HG03060 (cell line): ENCODE measurements around the gene DND1.
A peak's percentile ranks its signal among the peaks of the same experiment; 100 is the strongest.
"Not testable (repeated sequence)": the region's sequence is repeated elsewhere in the genome, so short reads cannot be mapped to it uniquely, and the experiment has no call there.

ENCODE experiments used
- ATAC-seq: cut with Tn5 transposase; IDR thresholded peaks from one replicate; pipeline ENCODE4 v1.9.1; 2021; ENCODE audit warnings: low read depth, moderate number of reproducible peaks; ENCODE audit not compliant: unreplicated experiment

The DND1 gene

GRCh38 chr5:140673187-140673976 lies at the start of gene DND1:
Gene DND1, minus strand, starts transcription at chr5:140673576. Its CDS starts 34 bp downstream, at chr5:140673542.
- no peak for ATAC-seq

- not testable (repeated sequence) for ATAC-seq
Observed at GRCh38 chr5:140721395-140721794, 48.0 kb upstream of the DND1 start.

GRCh38 chr5:140720738-140721137 lies 47.4 kb upstream of the DND1 start:
- not testable (repeated sequence) for ATAC-seq

- no peak for ATAC-seq
Observed at GRCh38 chr5:140718266-140718592, 44.9 kb upstream of the DND1 start.

- not testable (repeated sequence) for ATAC-seq
Observed at GRCh38 chr5:140716238-140716637, 42.9 kb upstream of the DND1 start.

GRCh38 chr5:140713562-140714094 lies 40.3 kb upstream of the DND1 start:
- ATAC-seq, result no peak

GRCh38 chr5:140711794-140712193 lies 38.4 kb upstream of the DND1 start:
- ATAC-seq, result no peak

GRCh38 chr5:140710899-140711552 lies 37.6 kb upstream of the DND1 start:
- ATAC-seq, result peak; percentile 90

GRCh38 chr5:140708787-140709186 lies 35.4 kb upstream of the DND1 start:
- ATAC-seq, result not testable (repeated sequence)

- ATAC-seq, result no peak
Observed at GRCh38 chr5:140707812-140708211, 34.4 kb upstream of the DND1 start.

- ATAC-seq, result peak; percentile 97
Observed at GRCh38 chr5:140700177-140701144, 27.1 kb upstream of the DND1 start, which contains the start of gene ZMAT2. Gene ZMAT2, plus strand, starts transcription at chr5:140700447. Its CDS starts 14 bp downstream, at chr5:140700461.

GRCh38 chr5:140696891-140697492 lies 23.6 kb upstream of the DND1 start:
- ATAC-seq, result no peak

GRCh38 chr5:140694276-140694675 lies 20.9 kb upstream of the DND1 start:
- no peak for ATAC-seq

- peak; percentile 89 for ATAC-seq
Observed at GRCh38 chr5:140690941-140691924, 17.9 kb upstream of the DND1 start, which contains the start of the genes HARS1 and HARS2. Gene HARS1, minus strand, starts transcription at chr5:140691370. Its CDS starts 66 bp downstream, at chr5:140691304. Gene HARS2, plus strand, starts transcription at chr5:140691455. Its CDS starts 194 bp downstream, at chr5:140691649.

GRCh38 chr5:140690376-140690932 lies 17.1 kb upstream of the DND1 start:
- ATAC-seq, result no peak

GRCh38 chr5:140678993-140679392 lies 5.6 kb upstream of the DND1 start:
- ATAC-seq, result no peak

GRCh38 chr5:140677947-140678346 lies 4.6 kb upstream of the DND1 start:
- ATAC-seq, result no peak

- no peak for ATAC-seq
Observed at GRCh38 chr5:140674629-140675028, 1.3 kb upstream of the DND1 start.
